NCI-H2029 treated with DMSO at 0.1 percent for 48 hours (cell line): Measurements from ENCODE around the gene LGMN.

Source experiments
- DNase-seq: peaks from one replicate; lab custom pipeline; 2025; lab: John Stamatoyannopoulos, UW

The LGMN gene

GRCh38 chr14:92675976-92676375 is 72.5 kb downstream of the LGMN start:
- no peak for DNase-seq

- DNase-seq, result no peak
Measured at GRCh38 chr14:92675421-92675820, 73.0 kb downstream of the LGMN start.

GRCh38 chr14:92673601-92674150 is 74.8 kb downstream of the LGMN start:
- no peak for DNase-seq

DNA sequence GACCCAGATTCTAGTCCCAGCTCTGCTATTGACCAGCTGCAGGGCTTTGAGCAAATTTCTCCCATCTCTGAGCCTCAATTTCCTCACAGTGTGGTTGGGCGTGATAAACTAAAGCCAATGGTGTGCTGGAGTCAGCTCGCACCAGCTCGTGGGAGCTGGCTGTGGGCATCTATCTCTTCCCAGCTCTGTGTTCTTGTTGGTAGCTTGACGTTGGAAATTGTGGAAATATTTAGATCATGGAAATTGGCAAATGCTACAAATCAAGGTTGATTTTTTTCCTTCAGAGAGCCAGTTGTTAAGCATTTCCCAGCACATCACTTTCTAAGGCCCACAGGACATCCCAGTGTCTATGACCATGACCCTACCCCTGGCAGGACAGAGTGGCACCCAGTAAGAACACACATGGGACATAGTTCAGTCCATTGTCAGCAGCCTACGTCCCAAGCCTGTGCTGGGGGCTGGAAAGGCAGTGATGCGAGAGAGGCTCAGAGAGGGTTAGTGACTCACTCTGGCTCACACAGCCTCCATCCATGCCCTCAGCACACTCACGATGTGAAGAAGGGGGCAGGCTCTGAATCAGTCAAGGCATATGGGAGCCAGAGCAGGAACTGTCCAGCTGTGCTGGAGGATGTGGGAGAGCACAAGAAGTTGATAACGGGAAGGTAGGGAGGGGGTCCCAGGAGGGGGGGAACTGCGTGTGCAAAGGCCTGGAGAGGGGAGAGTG is 77.6 kb downstream of the LGMN start:
- no peak for DNase-seq

- DNase-seq, result no peak
Measured at GRCh38 chr14:92670160-92670559, 78.3 kb downstream of the LGMN start.

GRCh38 chr14:92668276-92668973 is 80.0 kb downstream of the LGMN start:
- no peak for DNase-seq

- no peak for DNase-seq
Measured at GRCh38 chr14:92666251-92666650, 82.2 kb downstream of the LGMN start.

GRCh38 chr14:92665661-92666110 is 82.7 kb downstream of the LGMN start:
- DNase-seq, result no peak

DNA sequence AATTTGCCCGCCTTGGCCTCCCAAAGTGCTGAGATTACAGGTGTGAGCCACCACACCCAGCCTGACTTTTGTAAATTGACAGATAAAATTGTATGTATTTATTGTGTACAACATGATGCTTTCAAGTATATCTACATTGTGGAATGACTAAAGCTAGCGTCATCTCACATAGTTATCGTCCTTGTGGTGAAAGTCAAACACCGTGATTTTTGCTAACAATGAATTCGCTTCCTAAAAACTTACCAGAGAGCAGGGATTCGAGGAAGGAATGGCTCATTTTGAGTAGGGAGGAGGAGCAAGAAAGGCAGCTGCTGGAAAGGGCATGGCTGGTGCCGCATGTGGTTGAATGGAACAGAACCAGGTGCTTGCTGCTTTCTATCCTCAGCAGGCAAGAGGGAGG is 85.4 kb downstream of the LGMN start:
- DNase-seq, result no peak

DNA sequence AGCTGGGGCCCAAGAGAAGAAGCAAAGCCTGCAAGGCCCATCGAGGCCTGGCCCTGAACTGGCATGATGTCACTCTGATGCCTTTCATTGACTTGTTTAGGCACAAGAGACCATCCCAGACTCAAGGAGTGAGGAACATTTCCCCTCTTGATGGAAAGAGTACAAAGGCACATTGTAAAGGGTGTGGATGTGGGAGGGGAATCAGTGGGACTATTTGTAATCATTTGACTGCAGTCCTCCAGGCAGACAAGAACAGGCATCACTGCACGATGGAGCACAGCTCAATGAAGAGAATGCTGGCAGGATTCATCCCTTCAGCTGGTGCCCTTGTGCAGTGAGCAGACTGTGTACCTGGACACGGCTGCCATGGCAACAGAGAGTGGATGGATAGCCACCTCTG is 87.9 kb downstream of the LGMN start:
- DNase-seq, result no peak

- no peak for DNase-seq
Measured at GRCh38 chr14:92659765-92660561, 88.5 kb downstream of the LGMN start.

DNA sequence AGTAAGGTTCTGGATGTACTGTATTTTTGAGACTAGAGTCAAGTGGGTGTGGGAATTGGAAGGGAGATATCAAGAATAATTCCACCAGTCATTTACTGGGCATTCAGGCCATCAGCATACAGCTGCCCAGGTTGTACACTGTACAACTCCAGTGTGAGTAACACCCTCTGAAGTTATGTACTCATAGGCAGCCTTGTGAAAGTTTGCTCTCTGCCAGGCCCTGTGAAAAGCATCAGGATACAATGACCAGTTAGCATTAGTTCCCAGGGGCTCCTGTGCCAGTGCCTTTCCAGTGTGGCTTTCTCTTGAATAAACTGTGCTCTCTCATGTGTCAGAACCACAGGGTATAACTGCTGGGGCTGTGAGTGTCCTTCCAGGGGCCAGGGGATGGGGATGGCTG is 89.7 kb downstream of the LGMN start:
- no peak for DNase-seq

- no peak for DNase-seq
Measured at GRCh38 chr14:92658160-92658559, 90.3 kb downstream of the LGMN start.

- no peak for DNase-seq
Measured at GRCh38 chr14:92657457-92658142, 90.8 kb downstream of the LGMN start.

DNA sequence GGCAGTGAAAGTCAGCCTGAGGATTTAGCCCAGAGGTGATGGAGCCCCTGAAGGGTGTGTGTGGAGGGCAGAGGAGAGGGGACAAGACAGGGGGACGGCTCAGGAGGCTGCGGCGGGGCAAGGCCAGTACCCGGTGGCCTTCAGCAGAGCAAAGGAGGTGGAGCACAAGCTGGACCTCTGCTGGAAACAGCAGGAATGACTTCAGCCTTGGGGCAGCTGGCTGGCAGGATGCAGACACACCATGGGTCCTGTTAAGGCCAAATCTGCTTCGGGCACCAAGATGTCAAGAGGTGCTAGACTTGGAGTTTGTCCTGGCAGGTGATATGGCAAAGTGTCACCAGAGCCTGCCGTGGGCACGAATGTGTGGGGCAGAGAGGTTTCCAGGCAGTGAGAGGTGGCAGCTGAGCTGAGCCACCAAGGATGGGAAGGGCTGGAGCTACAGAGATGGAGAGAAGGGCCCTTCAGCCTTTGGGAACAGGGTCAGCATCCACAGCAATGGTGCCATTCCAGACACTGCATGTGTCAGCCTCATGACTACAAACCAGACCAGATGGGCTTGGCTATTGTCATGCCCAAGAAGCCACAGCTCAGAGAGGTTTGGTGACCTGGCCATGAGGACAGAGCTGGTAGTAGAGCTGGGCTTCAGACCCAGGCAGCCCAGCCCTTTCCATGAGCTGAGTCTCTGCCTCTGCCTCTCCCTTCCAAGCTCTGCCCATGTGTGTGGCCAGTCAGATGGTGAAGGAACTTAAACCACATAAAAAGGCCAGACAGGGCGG is 91.9 kb downstream of the LGMN start:
- no peak for DNase-seq

GRCh38 chr14:92655419-92656201 is 92.8 kb downstream of the LGMN start:
- DNase-seq, result no peak

GRCh38 chr14:92654239-92654901 is 94.1 kb downstream of the LGMN start:
- no peak for DNase-seq
